ENCODE data around the gene ZNF598.

DNA sequence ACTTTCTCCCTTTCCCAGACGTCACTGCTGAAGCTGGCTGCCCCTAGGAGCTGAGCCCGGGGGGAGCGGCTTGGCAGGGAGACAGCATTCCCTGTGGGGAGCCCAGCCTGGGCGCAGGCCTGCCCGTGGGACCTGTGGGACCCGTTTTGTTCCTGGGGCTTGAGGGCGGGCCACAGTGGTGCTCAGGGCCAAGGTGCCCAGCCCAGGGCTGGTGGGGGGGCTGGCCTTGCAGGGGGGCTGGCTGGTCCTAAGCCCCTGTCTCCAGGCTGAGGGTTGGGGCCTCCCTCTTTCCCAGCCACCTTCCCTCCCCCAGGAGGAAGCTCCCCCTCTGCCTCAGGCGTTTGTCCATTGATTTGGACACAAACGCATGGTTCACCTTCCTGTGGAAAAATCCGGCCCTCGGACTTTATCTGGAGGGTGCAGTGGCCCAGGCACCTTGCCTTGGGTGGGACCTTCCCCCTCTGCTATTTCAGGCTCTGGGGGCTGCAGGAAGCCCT, 21.5 kb upstream of the ZNF598 start:
- TF ChIP-seq GLIS2 (tag by site-specific recombination; IDR thresholded peaks at IDR 0.05) = peak; percentile 56
- no peak for TF ChIP-seq ZNF114 (tag by site-specific recombination; IDR thresholded peaks at IDR 0.05)
- TF ChIP-seq, protein P1, sequence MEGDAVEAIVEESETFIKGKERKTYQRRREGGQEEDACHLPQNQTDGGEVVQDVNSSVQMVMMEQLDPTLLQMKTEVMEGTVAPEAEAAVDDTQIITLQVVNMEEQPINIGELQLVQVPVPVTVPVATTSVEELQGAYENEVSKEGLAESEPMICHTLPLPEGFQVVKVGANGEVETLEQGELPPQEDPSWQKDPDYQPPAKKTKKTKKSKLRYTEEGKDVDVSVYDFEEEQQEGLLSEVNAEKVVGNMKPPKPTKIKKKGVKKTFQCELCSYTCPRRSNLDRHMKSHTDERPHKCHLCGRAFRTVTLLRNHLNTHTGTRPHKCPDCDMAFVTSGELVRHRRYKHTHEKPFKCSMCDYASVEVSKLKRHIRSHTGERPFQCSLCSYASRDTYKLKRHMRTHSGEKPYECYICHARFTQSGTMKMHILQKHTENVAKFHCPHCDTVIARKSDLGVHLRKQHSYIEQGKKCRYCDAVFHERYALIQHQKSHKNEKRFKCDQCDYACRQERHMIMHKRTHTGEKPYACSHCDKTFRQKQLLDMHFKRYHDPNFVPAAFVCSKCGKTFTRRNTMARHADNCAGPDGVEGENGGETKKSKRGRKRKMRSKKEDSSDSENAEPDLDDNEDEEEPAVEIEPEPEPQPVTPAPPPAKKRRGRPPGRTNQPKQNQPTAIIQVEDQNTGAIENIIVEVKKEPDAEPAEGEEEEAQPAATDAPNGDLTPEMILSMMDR (tag by site-specific recombination; IDR thresholded peaks at IDR 0.05) = no peak
- no peak for TF ChIP-seq ZNF138 (tag by site-specific recombination; IDR thresholded peaks at IDR 0.05; ENCODE audit: borderline replicate concordance)
- TF ChIP-seq ZNF146 (tag by site-specific recombination; IDR thresholded peaks at IDR 0.05) = no peak
- TF ChIP-seq ZFP69B (tag by site-specific recombination; IDR thresholded peaks at IDR 0.05) = no peak
- TF ChIP-seq ZBTB8A (tag by site-specific recombination; IDR thresholded peaks at IDR 0.05) = peak; percentile 43
- TF ChIP-seq, protein P2, sequence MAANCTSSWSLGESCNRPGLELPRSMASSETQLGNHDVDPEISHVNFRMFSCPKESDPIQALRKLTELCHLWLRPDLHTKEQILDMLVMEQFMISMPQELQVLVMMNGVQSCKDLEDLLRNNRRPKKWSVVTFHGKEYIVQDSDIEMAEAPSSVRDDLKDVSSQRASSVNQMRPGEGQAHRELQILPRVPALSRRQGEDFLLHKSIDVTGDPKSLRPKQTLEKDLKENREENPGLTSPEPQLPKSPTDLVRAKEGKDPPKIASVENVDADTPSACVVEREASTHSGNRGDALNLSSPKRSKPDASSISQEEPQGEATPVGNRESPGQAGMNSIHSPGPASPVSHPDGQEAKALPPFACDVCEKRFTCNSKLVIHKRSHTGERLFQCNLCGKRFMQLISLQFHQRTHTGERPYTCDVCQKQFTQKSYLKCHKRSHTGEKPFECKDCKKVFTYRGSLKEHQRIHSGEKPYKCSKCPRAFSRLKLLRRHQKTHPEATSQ (tag by site-specific recombination; IDR thresholded peaks at IDR 0.05) = no peak
- TF ChIP-seq ZNF416 (tag by site-specific recombination; IDR thresholded peaks at IDR 0.05) = no peak
- no peak for TF ChIP-seq ZBTB21 (tag by site-specific recombination; IDR thresholded peaks at IDR 0.05)
- TF ChIP-seq ZNF555 (tag by site-specific recombination; conservative IDR thresholded peaks at IDR 0.05) = no peak
- TF ChIP-seq YY1 (tag by site-specific recombination; IDR thresholded peaks at IDR 0.05) = no peak
- TF ChIP-seq ZNF350 (tag by site-specific recombination; IDR thresholded peaks at IDR 0.05) = no peak
- no peak for TF ChIP-seq ZNF274 (IDR thresholded peaks at IDR 0.05; ENCODE audit: low read length)
- TF ChIP-seq ZNF274 (tag by site-specific recombination; IDR thresholded peaks at IDR 0.05; ENCODE audit: borderline replicate concordance) = no peak
